Liver (tissue), 9 donors: ENCODE results near the gene MTCH2. TPM values are rescaled to one million over a fixed set of nuclear protein-coding genes. Genes with fewer than 3 reads are reported as not detected.

ENCODE experiments used
- DNase-seq: peaks from one replicate; pipeline ENCODE4 v3.0.0-alpha.2; 2017; ENCODE audit warnings: low spot score
- H3K27ac ChIP-seq, 2 donors: one replicate each; pipeline ENCODE4 v1.7.0; 2013; ENCODE audit warnings: inconsistent platforms in 2 of 2, low read length in 2 of 2, control low read depth in 1 of 2, low read depth in 1 of 2, mild to moderate bottlenecking in 1 of 2
- H3K27me3 ChIP-seq, 4 donors: one replicate each; pipeline versions ENCODE4 v1.6.1 to v1.7.0; 2013; ENCODE audit warnings: low read length in 3 of 4, inconsistent platforms in 1 of 4, mild to moderate bottlenecking in 1 of 4, moderate library complexity in 1 of 4; ENCODE audit not compliant: control insufficient read depth in 4 of 4, insufficient read depth in 4 of 4
- H3K36me3 ChIP-seq, 4 donors: one replicate each; pipeline versions ENCODE4 v1.6.1 to v1.7.0; 2013; ENCODE audit warnings: low read length in 3 of 4, mild to moderate bottlenecking in 3 of 4, low read depth in 1 of 4, moderate library complexity in 1 of 4; ENCODE audit not compliant: control insufficient read depth in 4 of 4, insufficient read depth in 3 of 4
- H3K4me1 ChIP-seq, 4 donors: one replicate each; pipeline versions ENCODE4 v1.6.1 to v1.7.0; 2013; ENCODE audit warnings: low read length in 3 of 4, mild to moderate bottlenecking in 3 of 4, moderate library complexity in 1 of 4; ENCODE audit not compliant: control insufficient read depth in 4 of 4, insufficient read depth in 4 of 4
- H3K4me3 ChIP-seq, 3 donors: one replicate each; pipeline versions ENCODE4 v1.6.1 to v1.7.0; 2013; ENCODE audit warnings: low read length in 3 of 3, control low read depth in 1 of 3, low read depth in 1 of 3, mild to moderate bottlenecking in 1 of 3
- H3K9ac ChIP-seq, 2 donors: one replicate each; pipeline ENCODE4 v1.7.0; 2013; ENCODE audit warnings: low read length in 2 of 2, mild to moderate bottlenecking in 2 of 2, moderate library complexity in 2 of 2, control low read depth in 1 of 2, low read depth in 1 of 2
- H3K9me3 ChIP-seq, 4 donors: one replicate each; pipeline versions ENCODE4 v1.6.1 to v1.7.0; 2013; ENCODE audit warnings: low read length in 3 of 4; ENCODE audit not compliant: control insufficient read depth in 4 of 4
- EGR1 ChIP-seq, 2 donors: IDR thresholded peaks; 2 replicates each; pipeline ENCODE4 v1.6.1; 2016 to 2018; ENCODE audit warnings: antibody characterized with exemption in 2 of 2, low read depth in 2 of 2
- FOXA1 ChIP-seq: IDR thresholded peaks from 2 replicates; pipeline ENCODE4 v1.6.1; 2016; ENCODE audit warnings: antibody characterized with exemption
- FOXA2 ChIP-seq: IDR thresholded peaks from 2 replicates; pipeline ENCODE4 v1.6.1; 2016; ENCODE audit warnings: antibody characterized with exemption
- GABPA ChIP-seq, 2 donors: IDR thresholded peaks in 1 of 2; conservative IDR thresholded peaks in 1 of 2; 2 replicates each; pipeline ENCODE4 v1.6.1; 2016; ENCODE audit warnings: antibody characterized with exemption in 2 of 2, mild to moderate bottlenecking in 1 of 2, moderate library complexity in 1 of 2
- HNF4A ChIP-seq, 2 donors: conservative IDR thresholded peaks; 2 replicates each; pipeline ENCODE4 v1.6.1; 2016; ENCODE audit warnings: antibody characterized with exemption in 2 of 2, mild to moderate bottlenecking in 2 of 2
- JUND ChIP-seq, 2 donors: IDR thresholded peaks; 2 replicates each; pipeline ENCODE4 v1.6.1; 2016; ENCODE audit warnings: antibody characterized with exemption in 2 of 2
- NR2F2 ChIP-seq: IDR thresholded peaks from 2 replicates; pipeline ENCODE4 v1.6.1; 2016; ENCODE audit warnings: antibody characterized with exemption
- RAD21 ChIP-seq, 2 donors: IDR thresholded peaks; 2 replicates each; pipeline ENCODE4 v1.6.1; 2016; ENCODE audit warnings: antibody characterized with exemption in 2 of 2, mild to moderate bottlenecking in 2 of 2
- RXRA ChIP-seq, 2 donors: IDR thresholded peaks; 2 replicates each; pipeline ENCODE4 v1.6.1; 2017 to 2018; ENCODE audit warnings: antibody characterized with exemption in 2 of 2, mild to moderate bottlenecking in 1 of 2
- TAF1 ChIP-seq: conservative IDR thresholded peaks from 2 replicates; pipeline ENCODE4 v1.6.1; 2016; ENCODE audit warnings: antibody characterized with exemption, mild to moderate bottlenecking
- YY1 ChIP-seq: IDR thresholded peaks from 2 replicates; pipeline ENCODE4 v1.6.1; 2016; ENCODE audit warnings: antibody characterized with exemption, mild to moderate bottlenecking
- WGBS: extraction: QIAGEN DNeasy Blood & Tissue Kit; methylation state at CpG from one replicate; pipeline ENCODE4 v1.1.7; 2013; 5-methylcytosine and 5-hydroxymethylcytosine counted together
- polyA plus RNA-seq, 2 donors: library from polyadenylated mRNA; stranded (reverse) in 1 of 2; unstranded in 1 of 2; fragments of 200-250 nt in 1 of 2; fragments of >200 nt in 1 of 2; fragmentation: Nextera tagmentation in 1 of 2; extraction: Ambion mirVana in 1 of 2; gene quantifications; one replicate each; pipeline versions ENCODE4 v1.2.1 to v1.2.3, GENCODE V29; 2013 to 2015
- total RNA-seq, 2 donors: library from RNA; depleted of rRNA; stranded (reverse); fragments of >200 nt; gene quantifications; one replicate each; pipeline ENCODE4 v1.2.3, GENCODE V29; 2014
- TF ChIP-seq, protein P1 (sequence below): IDR thresholded peaks from 2 replicates; pipeline ENCODE4 v1.6.1; 2016; ENCODE audit warnings: antibody characterized with exemption
- TF ChIP-seq, protein P2 (sequence below): IDR thresholded peaks from 2 replicates; pipeline ENCODE4 v1.6.1; 2016; ENCODE audit warnings: antibody characterized with exemption
- TF ChIP-seq, protein P3 (sequence below): fragments of 150-350 bp; IDR thresholded peaks from 2 replicates; pipeline ENCODE4 v1.5.1; 2017; ENCODE audit warnings: improper control_type of control experiment, low read depth, low read length; ENCODE audit not compliant: missing input control
- TF ChIP-seq, protein P4 (sequence below): IDR thresholded peaks from 2 replicates; pipeline ENCODE4 v1.6.1; 2016; ENCODE audit warnings: antibody characterized with exemption, mild to moderate bottlenecking
- donor health status: healthy.
- donor health status: healthy.
- donor health status: healthy.
- donor health status: healthy.
- donor health status: healthy.

MTCH2 gene
- total and polyA plus RNA-seq, 4 donors, result 62.5 to 304 (median 126) TPM

DNA sequence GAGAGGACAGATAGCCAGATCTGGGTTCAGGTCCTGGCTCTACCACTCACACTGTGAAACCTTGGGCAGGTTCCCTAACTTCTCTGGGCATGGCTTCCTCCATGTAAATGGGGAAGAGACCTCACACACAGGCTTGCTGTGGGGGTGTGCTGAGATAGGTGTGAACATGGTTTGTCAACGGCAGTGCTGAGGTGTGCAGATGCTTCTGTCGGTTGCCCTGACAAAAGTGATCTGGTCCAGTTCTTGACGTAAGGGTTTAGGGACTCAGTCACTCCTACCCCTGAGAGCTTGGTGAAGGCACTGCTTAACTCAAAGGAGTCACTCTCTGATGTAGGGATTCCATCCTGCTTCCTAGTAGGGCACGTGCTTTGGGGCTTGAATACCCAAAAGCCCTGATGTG lies 50.1 kb downstream of the MTCH2 start:
- Histone ChIP-seq H3K27ac (no peak overlapping the region), H3K36me3 (no peaks in the 10 kb centered on the region), H3K4me3 (no peak overlapping the region), H3K27me3 (peaks cover 0 to 7% (median 2%) of the 10 kb centered on the region in 4 donors), H3K9me3 (peaks cover 0 to 7% (median 1%) of the 10 kb centered on the region in 4 donors), H3K4me1 (peaks cover 0 to 6% (median 2%) of the 10 kb centered on the region in 4 donors), H3K9ac (no peak overlapping the region)
- no peak for DNase-seq
- WGBS, result 75% methylated on average over 4 of the region's 4 CpGs
- no peak for TF ChIP-seq NR2F2
- no peak for TF ChIP-seq HNF4A (conservative IDR thresholded peaks at IDR 0.05)
- TF ChIP-seq FOXA2, result no peak
- TF ChIP-seq, protein P1, sequence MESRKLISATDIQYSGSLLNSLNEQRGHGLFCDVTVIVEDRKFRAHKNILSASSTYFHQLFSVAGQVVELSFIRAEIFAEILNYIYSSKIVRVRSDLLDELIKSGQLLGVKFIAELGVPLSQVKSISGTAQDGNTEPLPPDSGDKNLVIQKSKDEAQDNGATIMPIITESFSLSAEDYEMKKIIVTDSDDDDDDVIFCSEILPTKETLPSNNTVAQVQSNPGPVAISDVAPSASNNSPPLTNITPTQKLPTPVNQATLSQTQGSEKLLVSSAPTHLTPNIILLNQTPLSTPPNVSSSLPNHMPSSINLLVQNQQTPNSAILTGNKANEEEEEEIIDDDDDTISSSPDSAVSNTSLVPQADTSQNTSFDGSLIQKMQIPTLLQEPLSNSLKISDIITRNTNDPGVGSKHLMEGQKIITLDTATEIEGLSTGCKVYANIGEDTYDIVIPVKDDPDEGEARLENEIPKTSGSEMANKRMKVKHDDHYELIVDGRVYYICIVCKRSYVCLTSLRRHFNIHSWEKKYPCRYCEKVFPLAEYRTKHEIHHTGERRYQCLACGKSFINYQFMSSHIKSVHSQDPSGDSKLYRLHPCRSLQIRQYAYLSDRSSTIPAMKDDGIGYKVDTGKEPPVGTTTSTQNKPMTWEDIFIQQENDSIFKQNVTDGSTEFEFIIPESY, result no peak
- TF ChIP-seq, protein P2, sequence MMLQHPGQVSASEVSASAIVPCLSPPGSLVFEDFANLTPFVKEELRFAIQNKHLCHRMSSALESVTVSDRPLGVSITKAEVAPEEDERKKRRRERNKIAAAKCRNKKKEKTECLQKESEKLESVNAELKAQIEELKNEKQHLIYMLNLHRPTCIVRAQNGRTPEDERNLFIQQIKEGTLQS, result no peak
- no peak for TF ChIP-seq YY1
- no peak for TF ChIP-seq RXRA (IDR thresholded peaks at IDR 0.05)
- no peak for TF ChIP-seq FOXA1

DNA sequence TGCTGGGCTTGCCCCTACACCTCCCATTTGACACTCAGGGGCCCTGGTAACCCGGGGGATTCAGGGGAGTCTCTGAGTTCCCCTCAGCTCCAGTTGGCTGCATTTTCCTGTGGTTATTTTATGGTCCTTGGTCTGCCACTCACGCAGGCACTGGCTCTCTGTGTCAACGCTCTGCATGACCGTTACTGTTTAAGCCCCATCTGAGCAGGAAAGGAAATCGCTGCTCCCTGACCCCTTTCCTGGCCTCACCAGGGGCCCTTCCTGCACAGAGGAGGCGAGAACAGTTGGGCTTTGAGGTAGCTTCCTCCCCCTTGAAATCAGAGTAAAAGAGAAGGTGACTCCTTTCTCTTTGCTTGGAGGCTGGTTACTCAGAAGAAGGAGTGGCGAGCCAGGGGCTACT lies 50.6 kb downstream of the MTCH2 start:
- H3K9ac ChIP-seq, result no peak overlapping the region
- H3K27ac ChIP-seq, result no peak overlapping the region
- H3K36me3 ChIP-seq, result no peaks in the 10 kb centered on the region
- H3K27me3 ChIP-seq, result peaks cover 0 to 7% (median 2%) of the 10 kb centered on the region in 4 donors
- H3K4me1 ChIP-seq, result peaks cover 0 to 6% (median 2%) of the 10 kb centered on the region in 4 donors
- 50% methylated on average over 7 of the region's 7 CpGs for WGBS
- TF ChIP-seq TAF1, result no peak
- TF ChIP-seq GABPA (IDR thresholded peaks at IDR 0.05 in 1 of 2, conservative IDR thresholded peaks at IDR 0.05 in 1 of 2), result no peak
- no peak for TF ChIP-seq JUND (IDR thresholded peaks at IDR 0.05)
- no peak for TF ChIP-seq NR2F2
- no peak for TF ChIP-seq FOXA2
- TF ChIP-seq YY1, result no peak
- no peak for TF ChIP-seq HNF4A (conservative IDR thresholded peaks at IDR 0.05)
- TF ChIP-seq RXRA (IDR thresholded peaks at IDR 0.05), result no peak
- no peak for TF ChIP-seq RAD21 (IDR thresholded peaks at IDR 0.05)
- TF ChIP-seq, protein P2, result no peak
- TF ChIP-seq, protein P3, sequence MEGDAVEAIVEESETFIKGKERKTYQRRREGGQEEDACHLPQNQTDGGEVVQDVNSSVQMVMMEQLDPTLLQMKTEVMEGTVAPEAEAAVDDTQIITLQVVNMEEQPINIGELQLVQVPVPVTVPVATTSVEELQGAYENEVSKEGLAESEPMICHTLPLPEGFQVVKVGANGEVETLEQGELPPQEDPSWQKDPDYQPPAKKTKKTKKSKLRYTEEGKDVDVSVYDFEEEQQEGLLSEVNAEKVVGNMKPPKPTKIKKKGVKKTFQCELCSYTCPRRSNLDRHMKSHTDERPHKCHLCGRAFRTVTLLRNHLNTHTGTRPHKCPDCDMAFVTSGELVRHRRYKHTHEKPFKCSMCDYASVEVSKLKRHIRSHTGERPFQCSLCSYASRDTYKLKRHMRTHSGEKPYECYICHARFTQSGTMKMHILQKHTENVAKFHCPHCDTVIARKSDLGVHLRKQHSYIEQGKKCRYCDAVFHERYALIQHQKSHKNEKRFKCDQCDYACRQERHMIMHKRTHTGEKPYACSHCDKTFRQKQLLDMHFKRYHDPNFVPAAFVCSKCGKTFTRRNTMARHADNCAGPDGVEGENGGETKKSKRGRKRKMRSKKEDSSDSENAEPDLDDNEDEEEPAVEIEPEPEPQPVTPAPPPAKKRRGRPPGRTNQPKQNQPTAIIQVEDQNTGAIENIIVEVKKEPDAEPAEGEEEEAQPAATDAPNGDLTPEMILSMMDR, result no peak
- TF ChIP-seq, protein P1, result no peak
- TF ChIP-seq, protein P4, sequence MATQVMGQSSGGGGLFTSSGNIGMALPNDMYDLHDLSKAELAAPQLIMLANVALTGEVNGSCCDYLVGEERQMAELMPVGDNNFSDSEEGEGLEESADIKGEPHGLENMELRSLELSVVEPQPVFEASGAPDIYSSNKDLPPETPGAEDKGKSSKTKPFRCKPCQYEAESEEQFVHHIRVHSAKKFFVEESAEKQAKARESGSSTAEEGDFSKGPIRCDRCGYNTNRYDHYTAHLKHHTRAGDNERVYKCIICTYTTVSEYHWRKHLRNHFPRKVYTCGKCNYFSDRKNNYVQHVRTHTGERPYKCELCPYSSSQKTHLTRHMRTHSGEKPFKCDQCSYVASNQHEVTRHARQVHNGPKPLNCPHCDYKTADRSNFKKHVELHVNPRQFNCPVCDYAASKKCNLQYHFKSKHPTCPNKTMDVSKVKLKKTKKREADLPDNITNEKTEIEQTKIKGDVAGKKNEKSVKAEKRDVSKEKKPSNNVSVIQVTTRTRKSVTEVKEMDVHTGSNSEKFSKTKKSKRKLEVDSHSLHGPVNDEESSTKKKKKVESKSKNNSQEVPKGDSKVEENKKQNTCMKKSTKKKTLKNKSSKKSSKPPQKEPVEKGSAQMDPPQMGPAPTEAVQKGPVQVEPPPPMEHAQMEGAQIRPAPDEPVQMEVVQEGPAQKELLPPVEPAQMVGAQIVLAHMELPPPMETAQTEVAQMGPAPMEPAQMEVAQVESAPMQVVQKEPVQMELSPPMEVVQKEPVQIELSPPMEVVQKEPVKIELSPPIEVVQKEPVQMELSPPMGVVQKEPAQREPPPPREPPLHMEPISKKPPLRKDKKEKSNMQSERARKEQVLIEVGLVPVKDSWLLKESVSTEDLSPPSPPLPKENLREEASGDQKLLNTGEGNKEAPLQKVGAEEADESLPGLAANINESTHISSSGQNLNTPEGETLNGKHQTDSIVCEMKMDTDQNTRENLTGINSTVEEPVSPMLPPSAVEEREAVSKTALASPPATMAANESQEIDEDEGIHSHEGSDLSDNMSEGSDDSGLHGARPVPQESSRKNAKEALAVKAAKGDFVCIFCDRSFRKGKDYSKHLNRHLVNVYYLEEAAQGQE, result no peak
- no peak for TF ChIP-seq EGR1 (IDR thresholded peaks at IDR 0.05; ENCODE audit: low read depth in 2 of 2)
- peaks cover 0 to 7% (median 1%) of the 10 kb centered on the region in 4 donors for H3K9me3 ChIP-seq
- no peak overlapping the region for H3K4me3 ChIP-seq
- no peak for DNase-seq
